Loucy (cell line): ENCODE data around the gene NIPBL.

Source experiments
- CTCF ChIP-seq: fragments of 200-600 bp; sonication (generic); conservative IDR thresholded peaks from 2 replicates; pipeline ENCODE4 v1.5.1; 2014; ENCODE audit warnings: mild to moderate bottlenecking, antibody characterized with exemption, low read length
- EZH2phosphoT487 ChIP-seq: fragments of 200-600 bp; IDR thresholded peaks from 2 replicates; pipeline ENCODE4 v1.6.1; 2018; ENCODE audit warnings: antibody characterized with exemption, mild to moderate bottlenecking, moderate library complexity, borderline replicate concordance

- TF ChIP-seq CTCF (no peak), EZH2phosphoT487 (no peak)
Measured at GRCh38 chr5:36943584-36943983, 67.0 kb downstream of the NIPBL start.
